ENCODE measurements around the gene JRKL.

GRCh38 chr11:96390488-96390792, 627 bp downstream of the JRKL start:
- TF ChIP-seq POLR2A (IDR thresholded peaks at IDR 0.05; ENCODE audit: low read length) (no peak), GATA1 (IDR thresholded peaks at IDR 0.05; ENCODE audit: low read depth, low read length) (no peak)

Data from erythroblast (primary cell).